SK-N-SH treated with all-trans-retinoic acid at 6 μM for 48 hours (cell line): ENCODE data around the gene HDAC4.

ENCODE experiments used
- ATAC-seq: fragments of 200-7000 bp; cut with Tn5 transposase; 3 replicates; pipeline ENCODE4 v1.9.1; 2020; ENCODE audit warnings: mild to moderate bottlenecking, moderate library complexity
- ARNTL ChIP-seq: fragments of 450-650 bp; formaldehyde crosslinking; IDR thresholded peaks from 2 replicates; pipeline ENCODE4 v1.5.0; 2020; ENCODE audit warnings: low read depth, mild to moderate bottlenecking, moderate library complexity, borderline replicate concordance
- BACH2 ChIP-seq: fragments of 250-450 bp; sonication (Bioruptor Pico); IDR thresholded peaks from 2 replicates; pipeline ENCODE4 v1.9.0; 2021; ENCODE audit warnings: mild to moderate bottlenecking, borderline replicate concordance
- CREB5 ChIP-seq: fragments of 250-450 bp; sonication (Bioruptor Pico); IDR thresholded peaks from 2 replicates; pipeline ENCODE4 v1.5.1; 2020; ENCODE audit warnings: low read depth, mild to moderate bottlenecking, moderate library complexity
- CSDC2 ChIP-seq: fragments of 250-450 bp; sonication (Bioruptor Pico); IDR thresholded peaks from 2 replicates; pipeline ENCODE4 v1.5.0; 2020; ENCODE audit warnings: mild to moderate bottlenecking, moderate library complexity
- CSRNP3 ChIP-seq: fragments of 250-450 bp; sonication (Bioruptor Pico); IDR thresholded peaks from 2 replicates; pipeline ENCODE4 v1.5.1; 2021; ENCODE audit warnings: mild to moderate bottlenecking, moderate library complexity
- ESRRG ChIP-seq: fragments of 250-450 bp; sonication (Bioruptor Pico); IDR thresholded peaks from 2 replicates; pipeline ENCODE4 v1.6.1; 2021; ENCODE audit warnings: mild to moderate bottlenecking
- GLIS3 ChIP-seq: fragments of 250-450 bp; sonication (Bioruptor Pico); IDR thresholded peaks from 2 replicates; pipeline ENCODE4 v1.5.0; 2020; ENCODE audit warnings: mild to moderate bottlenecking, moderate library complexity
- ISL1 ChIP-seq: fragments of 250-450 bp; sonication (Bioruptor Pico); IDR thresholded peaks from 2 replicates; pipeline ENCODE4 v2.1.2; 2022; ENCODE audit warnings: mild to moderate bottlenecking, moderate library complexity
- OSR1 ChIP-seq: fragments of 250-450 bp; sonication (Bioruptor Pico); IDR thresholded peaks from 2 replicates; pipeline ENCODE4 v1.8.0; 2022; ENCODE audit warnings: moderate library complexity, mild to moderate bottlenecking, inconsistent platforms
- POU6F1 ChIP-seq: fragments of 250-450 bp; sonication (Bioruptor Pico); IDR thresholded peaks from 2 replicates; pipeline ENCODE4 v1.8.0; 2021; ENCODE audit warnings: low read depth, mild to moderate bottlenecking, moderate library complexity, borderline replicate concordance
- PPARA ChIP-seq: fragments of 250-450 bp; sonication (Bioruptor Pico); IDR thresholded peaks from 2 replicates; pipeline ENCODE4 v1.5.0; 2020; ENCODE audit warnings: mild to moderate bottlenecking, borderline replicate concordance
- RARB ChIP-seq: fragments of 250-450 bp; sonication (Bioruptor Pico); IDR thresholded peaks from 2 replicates; pipeline ENCODE4 v1.8.0; 2021; ENCODE audit warnings: mild to moderate bottlenecking, moderate library complexity
- SNAI2 ChIP-seq: fragments of 250-450 bp; sonication (Bioruptor Pico); IDR thresholded peaks from 2 replicates; pipeline ENCODE4 v1.5.0; 2020; ENCODE audit warnings: mild to moderate bottlenecking, moderate library complexity
- TCF4 ChIP-seq: fragments of 250-450 bp; sonication (Bioruptor Pico); IDR thresholded peaks from 2 replicates; pipeline ENCODE4 v1.8.0; 2021; ENCODE audit warnings: mild to moderate bottlenecking, moderate library complexity, borderline replicate concordance
- TOX ChIP-seq: fragments of 250-450 bp; sonication (Bioruptor Pico); IDR thresholded peaks from 2 replicates; pipeline ENCODE4 v1.8.0; 2021; ENCODE audit warnings: mild to moderate bottlenecking, moderate library complexity, borderline replicate concordance
- ZC3H10 ChIP-seq: fragments of 250-450 bp; sonication (Bioruptor Pico); IDR thresholded peaks from 2 replicates; pipeline ENCODE4 v1.5.1; 2021; ENCODE audit warnings: mild to moderate bottlenecking, moderate library complexity
- ZNF565 ChIP-seq: fragments of 450-650 bp; formaldehyde crosslinking; conservative IDR thresholded peaks from 2 replicates; pipeline ENCODE4 v1.5.0; 2020; ENCODE audit warnings: low read depth, mild to moderate bottlenecking, moderate library complexity
- ZNF70 ChIP-seq: fragments of 450-650 bp; formaldehyde crosslinking; IDR thresholded peaks from 2 replicates; pipeline ENCODE4 v1.5.0; 2020; ENCODE audit warnings: mild to moderate bottlenecking, moderate library complexity
- TF ChIP-seq, protein P1 (sequence below): fragments of 250-450 bp; sonication (Bioruptor Pico); IDR thresholded peaks from 2 replicates; pipeline ENCODE4 v1.5.0; 2020; ENCODE audit warnings: mild to moderate bottlenecking, moderate library complexity
- TF ChIP-seq, protein P2 (sequence below): fragments of 250-450 bp; sonication (Bioruptor Pico); IDR thresholded peaks from 2 replicates; pipeline ENCODE4 v1.8.0; 2020; ENCODE audit warnings: mild to moderate bottlenecking, moderate library complexity, borderline replicate concordance

Gene HDAC4

GRCh38 chr2:239195318-239195871 lies 205.4 kb downstream of the HDAC4 start (continued):
- TF ChIP-seq, protein P1, sequence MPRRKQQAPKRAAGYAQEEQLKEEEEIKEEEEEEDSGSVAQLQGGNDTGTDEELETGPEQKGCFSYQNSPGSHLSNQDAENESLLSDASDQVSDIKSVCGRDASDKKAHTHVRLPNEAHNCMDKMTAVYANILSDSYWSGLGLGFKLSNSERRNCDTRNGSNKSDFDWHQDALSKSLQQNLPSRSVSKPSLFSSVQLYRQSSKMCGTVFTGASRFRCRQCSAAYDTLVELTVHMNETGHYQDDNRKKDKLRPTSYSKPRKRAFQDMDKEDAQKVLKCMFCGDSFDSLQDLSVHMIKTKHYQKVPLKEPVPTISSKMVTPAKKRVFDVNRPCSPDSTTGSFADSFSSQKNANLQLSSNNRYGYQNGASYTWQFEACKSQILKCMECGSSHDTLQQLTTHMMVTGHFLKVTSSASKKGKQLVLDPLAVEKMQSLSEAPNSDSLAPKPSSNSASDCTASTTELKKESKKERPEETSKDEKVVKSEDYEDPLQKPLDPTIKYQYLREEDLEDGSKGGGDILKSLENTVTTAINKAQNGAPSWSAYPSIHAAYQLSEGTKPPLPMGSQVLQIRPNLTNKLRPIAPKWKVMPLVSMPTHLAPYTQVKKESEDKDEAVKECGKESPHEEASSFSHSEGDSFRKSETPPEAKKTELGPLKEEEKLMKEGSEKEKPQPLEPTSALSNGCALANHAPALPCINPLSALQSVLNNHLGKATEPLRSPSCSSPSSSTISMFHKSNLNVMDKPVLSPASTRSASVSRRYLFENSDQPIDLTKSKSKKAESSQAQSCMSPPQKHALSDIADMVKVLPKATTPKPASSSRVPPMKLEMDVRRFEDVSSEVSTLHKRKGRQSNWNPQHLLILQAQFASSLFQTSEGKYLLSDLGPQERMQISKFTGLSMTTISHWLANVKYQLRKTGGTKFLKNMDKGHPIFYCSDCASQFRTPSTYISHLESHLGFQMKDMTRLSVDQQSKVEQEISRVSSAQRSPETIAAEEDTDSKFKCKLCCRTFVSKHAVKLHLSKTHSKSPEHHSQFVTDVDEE (CRISPR knock-in tag) = no peak

DNA sequence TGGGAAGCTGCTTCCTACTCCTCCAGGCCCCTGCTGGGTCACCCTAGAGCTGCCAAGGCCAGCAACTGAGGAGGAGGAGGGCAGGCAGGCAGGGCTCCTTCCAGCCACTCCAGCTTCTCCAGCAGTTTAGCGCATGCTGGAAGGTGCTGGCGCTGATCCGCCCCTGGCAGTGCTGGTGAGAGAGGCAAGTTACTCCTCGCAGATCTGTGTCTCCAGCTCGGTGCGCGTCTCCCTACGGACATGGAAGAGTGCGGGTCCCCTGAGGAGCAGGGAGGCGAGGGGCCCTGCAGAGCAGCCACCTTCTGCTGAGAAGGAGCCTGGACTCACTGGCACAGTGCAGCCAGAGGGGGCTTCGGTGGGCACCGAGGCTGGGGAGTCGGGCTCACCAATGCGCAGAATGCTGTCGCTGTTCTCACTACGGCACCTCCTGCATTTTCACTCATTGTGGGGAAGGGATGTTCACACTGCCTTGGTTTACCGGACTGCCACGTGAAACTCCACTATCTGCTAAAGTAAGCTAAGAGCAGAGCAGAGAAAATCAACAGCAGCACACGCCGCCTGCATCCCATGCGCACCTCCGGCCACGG lies 206.0 kb downstream of the HDAC4 start:
- ATAC-seq = no peak
- TF ChIP-seq POU6F1 (CRISPR knock-in tag) = no peak
- TF ChIP-seq BACH2 (CRISPR knock-in tag) = no peak
- no peak for TF ChIP-seq PPARA (CRISPR knock-in tag)
- no peak for TF ChIP-seq SNAI2 (CRISPR knock-in tag)
- TF ChIP-seq TCF4 (CRISPR knock-in tag) = no peak
- TF ChIP-seq CSRNP3 = no peak
- TF ChIP-seq GLIS3 (CRISPR knock-in tag) = no peak
- TF ChIP-seq ZC3H10 (CRISPR knock-in tag) = no peak
- no peak for TF ChIP-seq TOX

- ATAC-seq = peak; percentile 56; the same call in 1 of the 3 replicates
- TF ChIP-seq ESRRG (CRISPR knock-in tag) (no peak), POU6F1 (CRISPR knock-in tag) (no peak), ZC3H10 (CRISPR knock-in tag) (no peak), CSDC2 (CRISPR knock-in tag) (no peak), ISL1 (no peak), ARNTL (CRISPR knock-in tag) (no peak), TCF4 (CRISPR knock-in tag) (no peak), OSR1 (CRISPR knock-in tag) (no peak), SNAI2 (CRISPR knock-in tag) (no peak), ZNF565 (CRISPR knock-in tag) (no peak), BACH2 (CRISPR knock-in tag) (no peak), ZNF70 (CRISPR knock-in tag) (no peak), RARB (CRISPR knock-in tag) (no peak), PPARA (CRISPR knock-in tag) (no peak), CREB5 (no peak), TOX (no peak)
- TF ChIP-seq, protein P1 (CRISPR knock-in tag) = no peak
- TF ChIP-seq, protein P2, sequence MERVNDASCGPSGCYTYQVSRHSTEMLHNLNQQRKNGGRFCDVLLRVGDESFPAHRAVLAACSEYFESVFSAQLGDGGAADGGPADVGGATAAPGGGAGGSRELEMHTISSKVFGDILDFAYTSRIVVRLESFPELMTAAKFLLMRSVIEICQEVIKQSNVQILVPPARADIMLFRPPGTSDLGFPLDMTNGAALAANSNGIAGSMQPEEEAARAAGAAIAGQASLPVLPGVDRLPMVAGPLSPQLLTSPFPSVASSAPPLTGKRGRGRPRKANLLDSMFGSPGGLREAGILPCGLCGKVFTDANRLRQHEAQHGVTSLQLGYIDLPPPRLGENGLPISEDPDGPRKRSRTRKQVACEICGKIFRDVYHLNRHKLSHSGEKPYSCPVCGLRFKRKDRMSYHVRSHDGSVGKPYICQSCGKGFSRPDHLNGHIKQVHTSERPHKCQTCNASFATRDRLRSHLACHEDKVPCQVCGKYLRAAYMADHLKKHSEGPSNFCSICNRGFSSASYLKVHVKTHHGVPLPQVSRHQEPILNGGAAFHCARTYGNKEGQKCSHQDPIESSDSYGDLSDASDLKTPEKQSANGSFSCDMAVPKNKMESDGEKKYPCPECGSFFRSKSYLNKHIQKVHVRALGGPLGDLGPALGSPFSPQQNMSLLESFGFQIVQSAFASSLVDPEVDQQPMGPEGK (CRISPR knock-in tag) = no peak
Measured at GRCh38 chr2:239193925-239194677, 206.7 kb downstream of the HDAC4 start.
